WTC11 (cell line): Measurements from ENCODE around the gene ITGA11. TPM values are rescaled to one million over a fixed set of nuclear protein-coding genes. Genes with fewer than 3 reads are reported as not detected.

ENCODE experiments used
- ATAC-seq: fragments of 200-7000 bp; cut with Tn5 transposase; 2 replicates; pipeline ENCODE4 v1.10.0; 2021; ENCODE audit warnings: mild to moderate bottlenecking, moderate library complexity
- CTCF ChIA-PET: fragments of 300-600 bp; sonication (Branson Sonifier 250); formaldehyde crosslinking; loops from one replicate; lab custom pipeline; 2021; ENCODE audit warnings: antibody characterized with exemption; lab: Charles Lee
- POLR2A ChIA-PET: fragments of 350-600 bp; sonication (Branson Sonifier 250); formaldehyde crosslinking; loops from one replicate; lab custom pipeline; 2021; ENCODE audit warnings: antibody characterized with exemption; lab: Charles Lee
- DNase-seq: peaks from one replicate; pipeline ENCODE4 v3.0.0; 2021; ENCODE audit warnings: low spot score
- H3K27ac Mint-ChIP-seq: 2 replicates; pipeline ENCODE4 v1.8.0; 2021; ENCODE audit warnings: mixed read lengths
- H3K27me3 Mint-ChIP-seq: 2 replicates; pipeline ENCODE4 v1.8.0; 2021; ENCODE audit warnings: low read depth, mild to moderate bottlenecking, moderate library complexity, mixed read lengths
- H3K36me3 Mint-ChIP-seq: 2 replicates; pipeline ENCODE4 v1.8.0; 2021; ENCODE audit warnings: mixed read lengths
- H3K4me1 Mint-ChIP-seq: 2 replicates; pipeline ENCODE4 v1.8.0; 2022; ENCODE audit warnings: mixed read lengths
- H3K4me3 Mint-ChIP-seq: 2 replicates; pipeline ENCODE4 v1.8.0; 2021; ENCODE audit warnings: mild to moderate bottlenecking, moderate library complexity, mixed read lengths
- H3K9me3 Mint-ChIP-seq: 2 replicates; pipeline ENCODE4 v1.8.0; 2021; ENCODE audit warnings: mixed read lengths
- ATF1 ChIP-seq: sonication (generic); formaldehyde crosslinking; IDR thresholded peaks from 2 replicates; pipeline ENCODE4 v1.8.1; 2023; ENCODE audit warnings: mild to moderate bottlenecking, moderate library complexity, missing genetic modification reagents
- CBFB ChIP-seq: sonication (generic); formaldehyde crosslinking; IDR thresholded peaks from 2 replicates; pipeline ENCODE4 v1.8.1; 2022; ENCODE audit warnings: mild to moderate bottlenecking, low read depth, missing genetic modification reagents
- ELF4 ChIP-seq: sonication (generic); formaldehyde crosslinking; IDR thresholded peaks from 2 replicates; pipeline ENCODE4 v1.8.1; 2022; ENCODE audit warnings: low read depth, mild to moderate bottlenecking, moderate library complexity, missing genetic modification reagents
- GABPB1 ChIP-seq: sonication (generic); formaldehyde crosslinking; IDR thresholded peaks from 2 replicates; pipeline ENCODE4 v1.8.1; 2023; ENCODE audit warnings: mild to moderate bottlenecking, missing genetic modification reagents
- GRHL2 ChIP-seq: fragments of 250-450 bp; sonication (Bioruptor Pico); IDR thresholded peaks from 2 replicates; pipeline ENCODE4 v1.8.0; 2022; ENCODE audit warnings: mild to moderate bottlenecking, moderate library complexity; ENCODE audit not compliant: insufficient replicate concordance, severe bottlenecking
- JAZF1 ChIP-seq: fragments of 250-450 bp; sonication (Bioruptor Pico); IDR thresholded peaks from 2 replicates; pipeline ENCODE4 v1.9.0; 2021; ENCODE audit warnings: moderate library complexity, mild to moderate bottlenecking, inconsistent platforms
- NFE2L1 ChIP-seq: sonication (generic); formaldehyde crosslinking; IDR thresholded peaks from 2 replicates; pipeline ENCODE4 v1.8.1; 2023; ENCODE audit warnings: missing genetic modification reagents
- SMAD4 ChIP-seq: sonication (generic); formaldehyde crosslinking; IDR thresholded peaks from 2 replicates; pipeline ENCODE4 v1.8.0; 2022; ENCODE audit warnings: mild to moderate bottlenecking, missing genetic modification reagents
- SOX15 ChIP-seq: fragments of 250-450 bp; sonication (Bioruptor Pico); IDR thresholded peaks from 2 replicates; pipeline ENCODE4 v1.9.0; 2021; ENCODE audit warnings: mild to moderate bottlenecking
- TCF7 ChIP-seq: sonication (generic); formaldehyde crosslinking; IDR thresholded peaks from 2 replicates; pipeline ENCODE4 v1.8.0; 2022; ENCODE audit warnings: mild to moderate bottlenecking, low read depth, missing genetic modification reagents, moderate library complexity
- TP53 ChIP-seq: sonication (generic); formaldehyde crosslinking; IDR thresholded peaks from 2 replicates; pipeline ENCODE4 v1.8.1; 2023; ENCODE audit warnings: mild to moderate bottlenecking, missing genetic modification reagents
- ZNF416 ChIP-seq: fragments of 250-450 bp; sonication (Bioruptor Pico); IDR thresholded peaks from 2 replicates; pipeline ENCODE4 v1.9.0; 2021; ENCODE audit warnings: mild to moderate bottlenecking, inconsistent platforms
- total RNA-seq: library from RNA; stranded (reverse); gene quantifications from 3 replicates; pipeline ENCODE4 v1.2.3, GENCODE V29; 2021
- TF ChIP-seq, protein P1 (sequence below): sonication (generic); formaldehyde crosslinking; IDR thresholded peaks from 2 replicates; pipeline ENCODE4 v1.8.1; 2022; ENCODE audit warnings: low read depth, mild to moderate bottlenecking, moderate library complexity, missing genetic modification reagents, borderline replicate concordance
- TF ChIP-seq, protein P2 (sequence below): sonication (generic); formaldehyde crosslinking; conservative IDR thresholded peaks from 2 replicates; pipeline ENCODE4 v1.8.1; 2023; ENCODE audit warnings: mild to moderate bottlenecking, low read depth, missing genetic modification reagents, moderate library complexity
- TF ChIP-seq, protein P3 (sequence below): sonication (generic); formaldehyde crosslinking; IDR thresholded peaks from 2 replicates; pipeline ENCODE4 v1.8.1; 2022; ENCODE audit warnings: mild to moderate bottlenecking, moderate library complexity, missing genetic modification reagents
- TF ChIP-seq, protein P4 (sequence below): fragments of 250-450 bp; sonication (Bioruptor Pico); conservative IDR thresholded peaks from 2 replicates; pipeline ENCODE4 v1.9.0; 2021; ENCODE audit warnings: mild to moderate bottlenecking
- TF ChIP-seq, protein P5 (sequence below): fragments of 250-450 bp; sonication (Bioruptor Pico); IDR thresholded peaks from 2 replicates; pipeline ENCODE4 v2.1.2; 2022; ENCODE audit warnings: mild to moderate bottlenecking, moderate library complexity
- TF ChIP-seq, protein P6 (sequence below): sonication (generic); formaldehyde crosslinking; IDR thresholded peaks from 2 replicates; pipeline ENCODE4 v1.8.0; 2022; ENCODE audit warnings: mild to moderate bottlenecking, missing genetic modification reagents
- TF ChIP-seq, protein P7 (sequence below): sonication (generic); formaldehyde crosslinking; IDR thresholded peaks from 2 replicates; pipeline ENCODE4 v1.8.0; 2023; ENCODE audit warnings: missing genetic modification reagents, mild to moderate bottlenecking, borderline replicate concordance
- TF ChIP-seq, protein P8 (sequence below): sonication (generic); formaldehyde crosslinking; IDR thresholded peaks from 2 replicates; pipeline ENCODE4 v1.8.1; 2023; ENCODE audit warnings: mild to moderate bottlenecking, missing genetic modification reagents

The ITGA11 gene
- total RNA-seq, 1 experiment from 2014 or later, result 0.15 TPM

DNA sequence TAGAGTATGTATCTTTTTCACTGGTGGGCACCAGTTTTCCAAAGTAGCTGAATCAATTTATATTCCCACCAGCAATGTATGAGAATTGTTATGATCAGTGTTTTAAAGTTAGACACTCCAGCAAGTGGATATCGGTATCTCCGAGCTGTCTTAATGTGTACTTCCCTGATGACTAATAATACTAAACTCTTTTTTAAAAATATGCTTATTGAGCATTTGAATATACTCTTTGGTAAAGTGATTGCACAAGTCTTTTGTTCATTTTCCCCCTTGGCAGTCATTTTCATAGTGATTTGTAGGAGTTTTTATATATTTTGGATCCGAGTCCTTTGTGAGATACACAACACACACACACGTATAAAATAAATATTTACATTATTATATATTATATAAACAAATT is 166.9 kb downstream of the ITGA11 start:
- TF ChIP-seq SOX15 (CRISPR knock-in tag), result no peak
- TF ChIP-seq TCF7 (CRISPR knock-in tag), result no peak
- no peak for TF ChIP-seq ATF1 (CRISPR knock-in tag)
- TF ChIP-seq, protein P1, sequence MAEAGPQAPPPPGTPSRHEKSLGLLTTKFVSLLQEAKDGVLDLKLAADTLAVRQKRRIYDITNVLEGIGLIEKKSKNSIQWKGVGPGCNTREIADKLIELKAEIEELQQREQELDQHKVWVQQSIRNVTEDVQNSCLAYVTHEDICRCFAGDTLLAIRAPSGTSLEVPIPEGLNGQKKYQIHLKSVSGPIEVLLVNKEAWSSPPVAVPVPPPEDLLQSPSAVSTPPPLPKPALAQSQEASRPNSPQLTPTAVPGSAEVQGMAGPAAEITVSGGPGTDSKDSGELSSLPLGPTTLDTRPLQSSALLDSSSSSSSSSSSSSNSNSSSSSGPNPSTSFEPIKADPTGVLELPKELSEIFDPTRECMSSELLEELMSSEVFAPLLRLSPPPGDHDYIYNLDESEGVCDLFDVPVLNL (CRISPR knock-in tag), result no peak
- TF ChIP-seq, protein P2, sequence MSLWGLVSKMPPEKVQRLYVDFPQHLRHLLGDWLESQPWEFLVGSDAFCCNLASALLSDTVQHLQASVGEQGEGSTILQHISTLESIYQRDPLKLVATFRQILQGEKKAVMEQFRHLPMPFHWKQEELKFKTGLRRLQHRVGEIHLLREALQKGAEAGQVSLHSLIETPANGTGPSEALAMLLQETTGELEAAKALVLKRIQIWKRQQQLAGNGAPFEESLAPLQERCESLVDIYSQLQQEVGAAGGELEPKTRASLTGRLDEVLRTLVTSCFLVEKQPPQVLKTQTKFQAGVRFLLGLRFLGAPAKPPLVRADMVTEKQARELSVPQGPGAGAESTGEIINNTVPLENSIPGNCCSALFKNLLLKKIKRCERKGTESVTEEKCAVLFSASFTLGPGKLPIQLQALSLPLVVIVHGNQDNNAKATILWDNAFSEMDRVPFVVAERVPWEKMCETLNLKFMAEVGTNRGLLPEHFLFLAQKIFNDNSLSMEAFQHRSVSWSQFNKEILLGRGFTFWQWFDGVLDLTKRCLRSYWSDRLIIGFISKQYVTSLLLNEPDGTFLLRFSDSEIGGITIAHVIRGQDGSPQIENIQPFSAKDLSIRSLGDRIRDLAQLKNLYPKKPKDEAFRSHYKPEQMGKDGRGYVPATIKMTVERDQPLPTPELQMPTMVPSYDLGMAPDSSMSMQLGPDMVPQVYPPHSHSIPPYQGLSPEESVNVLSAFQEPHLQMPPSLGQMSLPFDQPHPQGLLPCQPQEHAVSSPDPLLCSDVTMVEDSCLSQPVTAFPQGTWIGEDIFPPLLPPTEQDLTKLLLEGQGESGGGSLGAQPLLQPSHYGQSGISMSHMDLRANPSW (CRISPR knock-in tag), result no peak
- no peak for TF ChIP-seq NFE2L1
- TF ChIP-seq, protein P3, sequence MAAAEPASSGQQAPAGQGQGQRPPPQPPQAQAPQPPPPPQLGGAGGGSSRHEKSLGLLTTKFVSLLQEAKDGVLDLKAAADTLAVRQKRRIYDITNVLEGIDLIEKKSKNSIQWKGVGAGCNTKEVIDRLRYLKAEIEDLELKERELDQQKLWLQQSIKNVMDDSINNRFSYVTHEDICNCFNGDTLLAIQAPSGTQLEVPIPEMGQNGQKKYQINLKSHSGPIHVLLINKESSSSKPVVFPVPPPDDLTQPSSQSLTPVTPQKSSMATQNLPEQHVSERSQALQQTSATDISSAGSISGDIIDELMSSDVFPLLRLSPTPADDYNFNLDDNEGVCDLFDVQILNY (CRISPR knock-in tag), result no peak
- TF ChIP-seq, protein P4, sequence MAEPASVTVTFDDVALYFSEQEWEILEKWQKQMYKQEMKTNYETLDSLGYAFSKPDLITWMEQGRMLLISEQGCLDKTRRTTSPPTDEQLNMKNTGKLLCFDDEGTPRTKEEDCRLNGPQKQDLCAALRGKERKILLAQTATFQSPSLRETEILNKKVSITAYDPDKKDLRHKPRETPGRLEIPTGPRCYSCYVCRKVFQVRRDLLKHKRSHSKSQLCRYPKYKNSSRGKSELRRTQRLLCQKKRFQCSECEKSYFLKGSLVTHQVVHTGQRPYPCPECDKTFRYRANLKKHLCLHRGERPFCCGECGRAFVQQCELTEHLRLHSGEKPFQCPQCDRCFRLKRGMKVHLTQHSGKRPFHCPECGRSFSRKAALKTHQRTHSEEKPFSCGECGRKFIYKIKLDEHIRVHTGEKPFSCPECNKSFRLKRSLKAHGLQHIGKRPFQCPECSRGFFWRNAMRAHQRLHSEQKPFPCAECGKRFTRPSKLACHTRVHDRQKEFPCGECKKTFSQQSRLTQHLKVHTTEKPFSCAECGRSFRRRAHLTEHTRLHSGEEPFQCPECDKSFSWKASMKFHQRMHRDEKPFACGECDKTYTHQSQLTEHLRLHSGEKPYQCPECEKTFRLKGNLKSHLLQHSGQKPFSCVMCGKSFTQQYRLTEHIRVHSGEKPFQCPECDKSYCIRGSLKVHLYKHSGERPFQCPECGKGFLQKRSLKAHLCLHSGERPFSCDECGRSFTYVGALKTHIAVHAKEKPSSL (CRISPR knock-in tag), result no peak
- TF ChIP-seq ELF4 (CRISPR knock-in tag), result no peak
- no peak for TF ChIP-seq GRHL2 (CRISPR knock-in tag)
- no peak for TF ChIP-seq CBFB (CRISPR knock-in tag)
- TF ChIP-seq ZNF416, result no peak
- TF ChIP-seq GABPB1 (CRISPR knock-in tag), result no peak
- no peak for TF ChIP-seq SMAD4 (CRISPR knock-in tag)
- TF ChIP-seq, protein P5, sequence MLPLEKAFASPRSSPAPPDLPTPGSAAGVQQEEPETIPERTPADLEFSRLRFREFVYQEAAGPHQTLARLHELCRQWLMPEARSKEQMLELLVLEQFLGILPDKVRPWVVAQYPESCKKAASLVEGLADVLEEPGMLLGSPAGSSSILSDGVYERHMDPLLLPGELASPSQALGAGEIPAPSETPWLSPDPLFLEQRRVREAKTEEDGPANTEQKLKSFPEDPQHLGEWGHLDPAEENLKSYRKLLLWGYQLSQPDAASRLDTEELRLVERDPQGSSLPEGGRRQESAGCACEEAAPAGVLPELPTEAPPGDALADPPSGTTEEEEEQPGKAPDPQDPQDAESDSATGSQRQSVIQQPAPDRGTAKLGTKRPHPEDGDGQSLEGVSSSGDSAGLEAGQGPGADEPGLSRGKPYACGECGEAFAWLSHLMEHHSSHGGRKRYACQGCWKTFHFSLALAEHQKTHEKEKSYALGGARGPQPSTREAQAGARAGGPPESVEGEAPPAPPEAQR (CRISPR knock-in tag), result no peak
- no peak for TF ChIP-seq JAZF1 (CRISPR knock-in tag)
- TF ChIP-seq, protein P6, sequence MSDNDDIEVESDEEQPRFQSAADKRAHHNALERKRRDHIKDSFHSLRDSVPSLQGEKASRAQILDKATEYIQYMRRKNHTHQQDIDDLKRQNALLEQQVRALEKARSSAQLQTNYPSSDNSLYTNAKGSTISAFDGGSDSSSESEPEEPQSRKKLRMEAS (CRISPR knock-in tag), result no peak
- no peak for TF ChIP-seq TP53 (CRISPR knock-in tag)
- TF ChIP-seq, protein P7, sequence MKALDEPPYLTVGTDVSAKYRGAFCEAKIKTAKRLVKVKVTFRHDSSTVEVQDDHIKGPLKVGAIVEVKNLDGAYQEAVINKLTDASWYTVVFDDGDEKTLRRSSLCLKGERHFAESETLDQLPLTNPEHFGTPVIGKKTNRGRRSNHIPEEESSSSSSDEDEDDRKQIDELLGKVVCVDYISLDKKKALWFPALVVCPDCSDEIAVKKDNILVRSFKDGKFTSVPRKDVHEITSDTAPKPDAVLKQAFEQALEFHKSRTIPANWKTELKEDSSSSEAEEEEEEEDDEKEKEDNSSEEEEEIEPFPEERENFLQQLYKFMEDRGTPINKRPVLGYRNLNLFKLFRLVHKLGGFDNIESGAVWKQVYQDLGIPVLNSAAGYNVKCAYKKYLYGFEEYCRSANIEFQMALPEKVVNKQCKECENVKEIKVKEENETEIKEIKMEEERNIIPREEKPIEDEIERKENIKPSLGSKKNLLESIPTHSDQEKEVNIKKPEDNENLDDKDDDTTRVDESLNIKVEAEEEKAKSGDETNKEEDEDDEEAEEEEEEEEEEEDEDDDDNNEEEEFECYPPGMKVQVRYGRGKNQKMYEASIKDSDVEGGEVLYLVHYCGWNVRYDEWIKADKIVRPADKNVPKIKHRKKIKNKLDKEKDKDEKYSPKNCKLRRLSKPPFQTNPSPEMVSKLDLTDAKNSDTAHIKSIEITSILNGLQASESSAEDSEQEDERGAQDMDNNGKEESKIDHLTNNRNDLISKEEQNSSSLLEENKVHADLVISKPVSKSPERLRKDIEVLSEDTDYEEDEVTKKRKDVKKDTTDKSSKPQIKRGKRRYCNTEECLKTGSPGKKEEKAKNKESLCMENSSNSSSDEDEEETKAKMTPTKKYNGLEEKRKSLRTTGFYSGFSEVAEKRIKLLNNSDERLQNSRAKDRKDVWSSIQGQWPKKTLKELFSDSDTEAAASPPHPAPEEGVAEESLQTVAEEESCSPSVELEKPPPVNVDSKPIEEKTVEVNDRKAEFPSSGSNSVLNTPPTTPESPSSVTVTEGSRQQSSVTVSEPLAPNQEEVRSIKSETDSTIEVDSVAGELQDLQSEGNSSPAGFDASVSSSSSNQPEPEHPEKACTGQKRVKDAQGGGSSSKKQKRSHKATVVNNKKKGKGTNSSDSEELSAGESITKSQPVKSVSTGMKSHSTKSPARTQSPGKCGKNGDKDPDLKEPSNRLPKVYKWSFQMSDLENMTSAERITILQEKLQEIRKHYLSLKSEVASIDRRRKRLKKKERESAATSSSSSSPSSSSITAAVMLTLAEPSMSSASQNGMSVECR (CRISPR knock-in tag), result no peak
- TF ChIP-seq, protein P8, sequence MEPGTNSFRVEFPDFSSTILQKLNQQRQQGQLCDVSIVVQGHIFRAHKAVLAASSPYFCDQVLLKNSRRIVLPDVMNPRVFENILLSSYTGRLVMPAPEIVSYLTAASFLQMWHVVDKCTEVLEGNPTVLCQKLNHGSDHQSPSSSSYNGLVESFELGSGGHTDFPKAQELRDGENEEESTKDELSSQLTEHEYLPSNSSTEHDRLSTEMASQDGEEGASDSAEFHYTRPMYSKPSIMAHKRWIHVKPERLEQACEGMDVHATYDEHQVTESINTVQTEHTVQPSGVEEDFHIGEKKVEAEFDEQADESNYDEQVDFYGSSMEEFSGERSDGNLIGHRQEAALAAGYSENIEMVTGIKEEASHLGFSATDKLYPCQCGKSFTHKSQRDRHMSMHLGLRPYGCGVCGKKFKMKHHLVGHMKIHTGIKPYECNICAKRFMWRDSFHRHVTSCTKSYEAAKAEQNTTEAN (CRISPR knock-in tag), result no peak
- CTCF ChIA-PET, result interaction anchor here (0.8 to 1.8 kb wide), 2 partner anchors 41 to 70 kb away, joined by 3 to 16 read pairs; no protein-coding TSS in a partner anchor

More for the DNA sequence above, 166.9 kb downstream of the ITGA11 start:
- H3K4me3 Mint-ChIP-seq, result no peak overlapping the region
- H3K4me1 Mint-ChIP-seq, result peaks cover 30% of the 10 kb centered on the region
- H3K27me3 Mint-ChIP-seq, result no peaks in the 10 kb centered on the region
- no peak overlapping the region for H3K27ac Mint-ChIP-seq
- H3K36me3 Mint-ChIP-seq, result no peaks in the 10 kb centered on the region
- DNase-seq, result no peak
- H3K9me3 Mint-ChIP-seq, result peaks cover 5% of the 10 kb centered on the region; the same call in 1 of the 2 replicates
- ATAC-seq, result no peak
- POLR2A ChIA-PET, result no interaction called here
